A172 (cell line): Measurements from ENCODE around the gene PTTG1IP. TPM values are rescaled to one million over a fixed set of nuclear protein-coding genes. Genes with fewer than 3 reads are reported as not detected.

ENCODE experiments used
- DNase-seq: peaks from one replicate; pipeline ENCODE4 v3.0.0-alpha.2; 2015; ENCODE audit warnings: low spot score
- total RNA-seq: library from RNA; depleted of rRNA; stranded (reverse); fragments of >200 nt; shearing (Covaris generic); gene quantifications from 2 replicates; pipeline ENCODE4 v1.2.3, GENCODE V29; 2014; rRNA removed

PTTG1IP gene
- total RNA-seq, 1 experiment from 2014 or later = 637 TPM

GRCh38 chr21:44801468-44802395, 71.8 kb downstream of the PTTG1IP start, which contains the start of gene UBE2G2:
Gene UBE2G2 (minus strand): TSS chr21:44801820. CDS start chr21:44801748, 72 bp downstream.
- DNase-seq = peak; percentile 68

GRCh38 chr21:44800971-44801467, 72.5 kb downstream of the PTTG1IP start:
- DNase-seq = peak; percentile 62

GRCh38 chr21:44800103-44800502, 73.4 kb downstream of the PTTG1IP start:
- DNase-seq = no peak

GRCh38 chr21:44799646-44800045, 73.8 kb downstream of the PTTG1IP start:
- DNase-seq = no peak

Other genes starting within 250 kb of the PTTG1IP start
- gene KRTAP10-9, start 246.6 kb downstream of the PTTG1IP start, total RNA-seq = not detected in 2 replicates
- not detected in 2 replicates for gene KRTAP10-10, start 236.3 kb downstream of the PTTG1IP start, total RNA-seq
- gene KRTAP10-11, start 227.3 kb downstream of the PTTG1IP start, total RNA-seq = not detected in 2 replicates
- gene KRTAP12-4, start 219.0 kb downstream of the PTTG1IP start, total RNA-seq = not detected in 2 replicates
- not detected in 2 replicates for gene KRTAP12-3, start 215.8 kb downstream of the PTTG1IP start, total RNA-seq
- not detected in 2 replicates for gene KRTAP12-2, start 206.8 kb downstream of the PTTG1IP start, total RNA-seq
- not detected in 2 replicates for gene KRTAP12-1, start 191.5 kb downstream of the PTTG1IP start, total RNA-seq
- gene KRTAP10-12, start 176.5 kb downstream of the PTTG1IP start, total RNA-seq = not detected in 2 replicates
- 0.17 TPM in 1 of 2 replicates, not detected in the other for gene TSPEAR, start 162.1 kb downstream of the PTTG1IP start, total RNA-seq
- 53.1 and 68.3 TPM in 2 replicates for gene UBE2G2, start 71.9 kb downstream of the PTTG1IP start, total RNA-seq
- gene SUMO3, start 55.6 kb downstream of the PTTG1IP start, total RNA-seq = 118 and 140 TPM in 2 replicates
- 0.19 and 1.2 TPM in 2 replicates for gene ITGB2, start 47.2 kb upstream of the PTTG1IP start, total RNA-seq
- gene SLX9, start 66.3 kb upstream of the PTTG1IP start, total RNA-seq = 33.6 and 42.6 TPM in 2 replicates
- gene ADARB1, start 200.9 kb upstream of the PTTG1IP start, total RNA-seq = 13.3 and 15.7 TPM in 2 replicates